ENCODE measurements around the gene B4GALT1.

B4GALT1 gene

GRCh38 chr9:33159777-33160127 is 7.4 kb downstream of the B4GALT1 start:
- H3K27ac ChIP-seq (ENCODE audit: poor library complexity, severe bottlenecking) = peak overlapping the region; percentile 99
- H3K27me3 ChIP-seq (ENCODE audit: insufficient read depth, poor library complexity, severe bottlenecking) = no peaks in the 10 kb centered on the region
- H3K9me3 ChIP-seq (ENCODE audit: severe bottlenecking) = no peaks in the 10 kb centered on the region
- H3K4me3 ChIP-seq (ENCODE audit: severe bottlenecking) = no peak overlapping the region
- ATAC-seq (ENCODE audit: low read depth) (peak; percentile 10), DNase-seq (ENCODE audit: low spot score) (peak; percentile 72)
- H3K36me3 ChIP-seq (ENCODE audit: low read depth) = peaks cover 6% of the 10 kb centered on the region
- H3K4me1 ChIP-seq (ENCODE audit: insufficient read depth, poor library complexity, severe bottlenecking) = peaks cover 83% of the 10 kb centered on the region
- TF ChIP-seq CTCF (IDR thresholded peaks at IDR 0.05; ENCODE audit: poor library complexity, severe bottlenecking) = no peak

GRCh38 chr9:33158843-33159776 is 8.0 kb downstream of the B4GALT1 start:
- ATAC-seq (ENCODE audit: low read depth) = peak; percentile 18
- peak overlapping the region; percentile 99 for H3K27ac ChIP-seq (ENCODE audit: poor library complexity, severe bottlenecking)
- H3K4me3 ChIP-seq (ENCODE audit: severe bottlenecking) = no peak overlapping the region
- peaks cover 85% of the 10 kb centered on the region for H3K4me1 ChIP-seq (ENCODE audit: insufficient read depth, poor library complexity, severe bottlenecking)
- H3K27me3 ChIP-seq (ENCODE audit: insufficient read depth, poor library complexity, severe bottlenecking) = no peaks in the 10 kb centered on the region
- no peak for DNase-seq (ENCODE audit: low spot score)
- H3K36me3 ChIP-seq (ENCODE audit: low read depth) = peaks cover 6% of the 10 kb centered on the region
- no peaks in the 10 kb centered on the region for H3K9me3 ChIP-seq (ENCODE audit: severe bottlenecking)
- TF ChIP-seq CTCF (IDR thresholded peaks at IDR 0.05; ENCODE audit: poor library complexity, severe bottlenecking) = no peak

- TF ChIP-seq CTCF (IDR thresholded peaks at IDR 0.05; ENCODE audit: poor library complexity, severe bottlenecking) = no peak
- H3K4me1 ChIP-seq (ENCODE audit: insufficient read depth, poor library complexity, severe bottlenecking) = peaks cover 85% of the 10 kb centered on the region
- no peaks in the 10 kb centered on the region for H3K27me3 ChIP-seq (ENCODE audit: insufficient read depth, poor library complexity, severe bottlenecking)
- peak overlapping the region; percentile 99 for H3K27ac ChIP-seq (ENCODE audit: poor library complexity, severe bottlenecking)
- no peak for ATAC-seq (ENCODE audit: low read depth)
- H3K4me3 ChIP-seq (ENCODE audit: severe bottlenecking) = no peak overlapping the region
- H3K36me3 ChIP-seq (ENCODE audit: low read depth) = peaks cover 6% of the 10 kb centered on the region
- DNase-seq (ENCODE audit: low spot score) = no peak
- no peaks in the 10 kb centered on the region for H3K9me3 ChIP-seq (ENCODE audit: severe bottlenecking)
Observed at GRCh38 chr9:33157960-33158842, 8.9 kb downstream of the B4GALT1 start.

GRCh38 chr9:33155393-33155792 is 11.7 kb downstream of the B4GALT1 start:
- peaks cover 82% of the 10 kb centered on the region for H3K4me1 ChIP-seq (ENCODE audit: insufficient read depth, poor library complexity, severe bottlenecking)
- no peak for DNase-seq (ENCODE audit: low spot score)
- no peak for ATAC-seq (ENCODE audit: low read depth)
- peaks cover 5% of the 10 kb centered on the region for H3K36me3 ChIP-seq (ENCODE audit: low read depth)
- H3K4me3 ChIP-seq (ENCODE audit: severe bottlenecking) = no peak overlapping the region
- no peaks in the 10 kb centered on the region for H3K27me3 ChIP-seq (ENCODE audit: insufficient read depth, poor library complexity, severe bottlenecking)
- no peaks in the 10 kb centered on the region for H3K9me3 ChIP-seq (ENCODE audit: severe bottlenecking)
- H3K27ac ChIP-seq (ENCODE audit: poor library complexity, severe bottlenecking) = peak overlapping the region; percentile 10
- no peak for TF ChIP-seq CTCF (IDR thresholded peaks at IDR 0.05; ENCODE audit: poor library complexity, severe bottlenecking)

All from RWPE2 (cell line).